Natural killer cell treated with Interleukin-12 subunit alpha and Interleukin-12 subunit beta and Interleukin-15 and Interleukin-18, amount 100 ng/mL, for 72 hours (primary cell): ENCODE data around the gene XYLB. TPM values are rescaled to one million over a fixed set of nuclear protein-coding genes. Genes with fewer than 3 reads are reported as not detected.
A peak's percentile ranks its signal among the peaks of the same experiment; 100 is the strongest.

ENCODE experiments used
- ATAC-seq, 2 donors: fragments of 150-1000 bp; cut with Tn5 transposase in 1 of 2; sonication (Bioruptor Pico), chemical (Tn5 transposase) in 1 of 2; 2 replicates each; pipeline ENCODE4 v1.10.0; 2021
- DNase-seq: peaks from one replicate; pipeline ENCODE4 v3.0.0; 2022; ENCODE audit warnings: low spot score
- H3K27ac Mint-ChIP-seq, 2 donors: 1 replicate in 1 of 2; 2 replicates in 1 of 2; pipeline ENCODE4 v1.8.0; 2022; ENCODE audit warnings: mixed read lengths in 2 of 2, mild to moderate bottlenecking in 1 of 2, moderate library complexity in 1 of 2
- H3K27me3 Mint-ChIP-seq, 2 donors: 1 replicate in 1 of 2; 2 replicates in 1 of 2; pipeline ENCODE4 v1.8.0; 2022; ENCODE audit warnings: mixed read lengths in 2 of 2
- H3K36me3 Mint-ChIP-seq: one replicate; pipeline ENCODE4 v1.8.0; 2022; ENCODE audit warnings: mixed read lengths
- H3K4me1 Mint-ChIP-seq, 2 donors: 1 replicate in 1 of 2; 2 replicates in 1 of 2; pipeline ENCODE4 v1.8.0; 2022; ENCODE audit warnings: low read depth in 2 of 2, mixed read lengths in 2 of 2, mild to moderate bottlenecking in 1 of 2
- H3K4me3 Mint-ChIP-seq: one replicate; pipeline ENCODE4 v1.8.0; 2022; ENCODE audit warnings: mixed read lengths
- H3K9me3 Mint-ChIP-seq: 2 replicates; pipeline ENCODE4 v1.8.0; 2022; ENCODE audit warnings: mixed read lengths
- total RNA-seq, 2 donors: library from RNA; stranded (reverse); gene quantifications; one replicate each; pipeline ENCODE4 v1.2.3, GENCODE V29; 2022

Gene XYLB
- total RNA-seq, 2 donors from 2014 or later, result 3.8 to 11.4 TPM

GRCh38 chr3:38454178-38454883 lies 107.7 kb downstream of the XYLB start:
- peaks cover 0 to 7% of the 10 kb centered on the region in 2 donors for H3K27me3 Mint-ChIP-seq
- no peak for DNase-seq
- peak overlapping the region; percentile 40 to 58 for H3K27ac Mint-ChIP-seq
- peaks cover 10 to 17% of the 10 kb centered on the region in 2 donors for H3K4me1 Mint-ChIP-seq
- no peaks in the 10 kb centered on the region for H3K36me3 Mint-ChIP-seq
- ATAC-seq, result peak; percentile 61 to 67
- peak overlapping the region; percentile 88 for H3K4me3 Mint-ChIP-seq
- no peaks in the 10 kb centered on the region for H3K9me3 Mint-ChIP-seq

- Mint-ChIP-seq H3K4me1 (peaks cover 10 to 17% of the 10 kb centered on the region in 2 donors), H3K27ac (peak overlapping the region; percentile 40 to 58), H3K9me3 (no peaks in the 10 kb centered on the region), H3K36me3 (no peaks in the 10 kb centered on the region), H3K27me3 (peaks cover 0 to 5% of the 10 kb centered on the region in 2 donors), H3K4me3 (peak overlapping the region; percentile 88)
- DNase-seq (no peak), ATAC-seq (peak; percentile 32 to 46)
Measured at GRCh38 chr3:38454884-38455638, 108.5 kb downstream of the XYLB start.

DNA sequence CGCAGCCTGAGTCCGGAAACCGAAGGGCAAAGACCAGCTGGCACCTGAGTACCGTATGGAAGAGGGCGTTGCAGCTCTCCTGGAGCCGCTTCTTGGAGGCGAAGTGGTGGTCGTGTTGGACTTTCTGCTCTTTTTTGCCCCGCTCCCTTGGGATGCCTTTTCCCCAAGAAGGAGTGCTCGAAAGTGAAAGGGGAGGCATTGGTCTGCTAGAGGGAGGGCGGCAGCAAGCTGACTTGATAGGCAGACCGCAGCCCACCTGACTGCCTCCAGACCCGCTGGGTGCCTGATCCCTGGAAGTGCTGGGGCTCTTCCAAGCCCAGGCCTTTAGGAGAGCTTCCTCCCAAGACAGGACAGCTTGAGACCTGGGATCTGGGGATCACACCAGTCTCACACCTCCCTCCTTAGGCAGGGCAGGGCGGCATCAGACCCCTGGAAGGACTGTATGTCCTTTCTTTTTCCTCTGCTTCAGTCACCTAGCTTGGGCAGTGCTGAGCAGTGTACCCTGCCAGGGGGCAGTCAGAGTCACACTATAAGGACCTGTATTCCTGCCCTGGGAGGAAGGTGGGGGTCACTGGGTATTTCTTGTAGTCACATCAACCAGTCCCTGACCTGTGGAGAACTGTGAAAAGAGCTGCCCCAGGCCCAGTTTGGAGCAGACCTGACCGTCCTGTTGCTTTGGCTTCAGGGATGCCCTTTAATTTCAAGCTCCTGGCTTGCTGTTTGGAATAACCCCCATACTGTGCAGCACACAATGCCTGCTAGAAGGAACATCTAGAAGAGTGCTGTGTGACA lies 109.2 kb downstream of the XYLB start:
- H3K27me3 Mint-ChIP-seq, result peaks cover 0 to 5% of the 10 kb centered on the region in 2 donors
- H3K36me3 Mint-ChIP-seq, result no peaks in the 10 kb centered on the region
- no peak overlapping the region for H3K27ac Mint-ChIP-seq
- H3K4me1 Mint-ChIP-seq, result peaks cover 10 to 17% of the 10 kb centered on the region in 2 donors
- no peaks in the 10 kb centered on the region for H3K9me3 Mint-ChIP-seq
- DNase-seq, result no peak
- no peak for ATAC-seq
- peak overlapping the region; percentile 77 for H3K4me3 Mint-ChIP-seq

GRCh38 chr3:38457111-38458003 lies 110.8 kb downstream of the XYLB start:
- peaks cover 0 to 5% of the 10 kb centered on the region in 2 donors for H3K27me3 Mint-ChIP-seq
- H3K4me3 Mint-ChIP-seq, result no peak overlapping the region

DNA sequence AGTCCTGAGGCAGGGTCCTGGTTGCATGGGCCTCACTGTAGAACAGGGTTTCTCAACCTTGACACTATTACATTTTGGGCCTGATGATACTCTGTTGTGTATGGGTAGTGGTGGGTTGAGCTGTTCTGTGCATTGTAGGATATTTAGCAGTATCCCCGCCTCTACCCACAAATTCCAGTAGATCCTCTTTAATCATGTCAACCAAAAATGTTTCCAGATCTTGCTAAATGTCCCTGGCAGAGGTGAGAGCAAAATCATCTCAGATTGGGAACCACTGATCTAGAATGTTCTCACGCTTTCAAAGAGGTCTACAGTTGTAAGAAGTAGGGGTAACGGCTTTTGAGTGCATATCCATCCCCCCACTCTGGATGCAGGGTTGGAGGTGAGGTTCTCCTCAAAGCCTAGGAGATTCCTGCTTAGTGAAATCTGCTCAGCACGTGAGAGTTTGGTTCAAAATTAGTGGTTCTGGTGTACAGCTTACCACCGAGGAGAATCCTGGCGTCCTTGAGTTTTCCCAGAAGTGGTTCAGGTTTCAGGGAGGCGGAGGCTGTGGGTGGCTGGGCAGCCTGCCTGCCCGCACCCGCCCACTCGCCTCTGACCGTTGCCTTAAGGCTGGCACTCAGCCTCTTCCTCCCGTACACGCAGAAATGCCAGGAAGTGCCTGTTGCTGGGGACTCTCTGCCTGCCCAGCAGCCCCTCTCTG lies 112.4 kb downstream of the XYLB start:
- H3K27me3 Mint-ChIP-seq, result no peaks in the 10 kb centered on the region
- H3K4me3 Mint-ChIP-seq, result no peak overlapping the region
- no peak overlapping the region for H3K27ac Mint-ChIP-seq
- H3K4me1 Mint-ChIP-seq, result peaks cover 6 to 10% of the 10 kb centered on the region in 2 donors
- H3K36me3 Mint-ChIP-seq, result no peaks in the 10 kb centered on the region
- no peaks in the 10 kb centered on the region for H3K9me3 Mint-ChIP-seq
- ATAC-seq (no peak), DNase-seq (no peak)

More at GRCh38 chr3:38457111-38458003, 110.8 kb downstream of the XYLB start:
- Mint-ChIP-seq H3K4me1 (peaks cover 10 to 17% of the 10 kb centered on the region in 2 donors), H3K9me3 (no peaks in the 10 kb centered on the region), H3K27ac (no peak overlapping the region), H3K36me3 (no peaks in the 10 kb centered on the region)
- no peak for ATAC-seq
- DNase-seq, result no peak

GRCh38 chr3:38459499-38460048 lies 113.0 kb downstream of the XYLB start:
- Mint-ChIP-seq H3K27me3 (no peaks in the 10 kb centered on the region), H3K27ac (no peak overlapping the region), H3K4me1 (peaks cover 3 to 6% of the 10 kb centered on the region in 2 donors), H3K36me3 (no peaks in the 10 kb centered on the region), H3K9me3 (no peaks in the 10 kb centered on the region), H3K4me3 (no peak overlapping the region)
- no peak for ATAC-seq
- no peak for DNase-seq

DNA sequence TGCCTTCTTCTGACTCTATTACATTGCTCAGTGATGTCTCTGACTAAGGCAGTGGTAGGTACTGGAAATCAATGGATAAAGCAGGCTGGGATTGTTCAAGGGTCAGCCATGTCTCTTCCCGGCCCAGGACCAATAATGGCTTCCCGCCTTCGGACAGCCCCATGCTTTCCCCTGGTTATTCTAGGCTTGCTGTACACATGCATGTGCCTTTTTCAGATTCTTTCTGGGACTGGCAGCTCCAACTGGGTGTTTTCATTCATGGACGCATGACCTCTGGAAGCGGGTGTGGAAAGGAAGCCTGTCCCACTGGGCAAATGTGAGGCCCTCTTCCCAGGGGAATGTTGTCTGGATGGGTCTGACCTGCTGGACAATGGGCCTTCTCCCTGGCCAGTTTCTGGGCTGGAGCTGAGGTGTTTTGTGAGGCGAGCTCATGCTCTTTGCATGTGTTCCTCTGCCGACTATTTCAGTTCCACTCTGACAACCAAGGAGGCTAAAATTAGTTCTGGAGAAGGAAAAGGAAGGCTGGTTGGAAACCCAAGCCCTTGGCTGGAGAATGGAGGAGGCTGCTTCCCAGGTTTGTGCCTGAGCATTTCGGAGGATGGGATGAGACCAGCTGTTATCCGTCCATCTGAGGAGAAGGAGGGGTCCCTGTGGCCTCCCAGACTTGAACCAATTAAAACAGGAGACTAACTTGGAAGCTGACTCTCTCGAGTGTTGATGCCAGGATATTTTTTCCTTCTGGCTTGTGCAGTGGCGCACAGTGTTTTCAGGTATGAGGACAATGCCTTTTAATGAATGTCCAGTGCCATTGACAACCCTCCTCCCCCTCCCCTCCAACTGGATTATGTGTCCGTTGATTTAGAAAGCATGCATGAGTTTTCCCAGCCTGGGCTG lies 114.0 kb downstream of the XYLB start:
- DNase-seq, result no peak
- Mint-ChIP-seq H3K27me3 (no peaks in the 10 kb centered on the region), H3K4me3 (no peak overlapping the region), H3K36me3 (no peaks in the 10 kb centered on the region), H3K9me3 (no peaks in the 10 kb centered on the region), H3K27ac (no peak overlapping the region), H3K4me1 (peaks cover 0 to 5% of the 10 kb centered on the region in 2 donors)
- no peak for ATAC-seq

Other genes with a start within 250 kb of the XYLB start
- gene ACAA1, start 209.7 kb upstream of the XYLB start, total RNA-seq, result 10 to 100 TPM; 78.6 to 88.2 TPM
- gene MYD88, start 208.1 kb upstream of the XYLB start, total RNA-seq, result 10 to 100 TPM; 55.8 to 63.1 TPM
- 10 to 100 TPM; 59.9 to 66.8 TPM for gene OXSR1, start 181.2 kb upstream of the XYLB start, total RNA-seq
- 1 to 10 TPM; 1.3 to 1.8 TPM for gene SLC22A13, start 81.0 kb upstream of the XYLB start, total RNA-seq
- under 1 TPM in 1 of 2 donors, not detected in 1; 0.28 TPM for gene SLC22A14, start 64.5 kb upstream of the XYLB start, total RNA-seq
- 1 to 10 TPM; 3.1 to 3.8 TPM for gene ACVR2B, start 107.1 kb downstream of the XYLB start, total RNA-seq
- 10 to 100 TPM; 33.6 to 36.3 TPM for gene EXOG, start 149.6 kb downstream of the XYLB start, total RNA-seq